AG08396 (cell line): Measurements from ENCODE around the gene PARD3.

Experiments
- DNase-seq: peaks from one replicate; pipeline ENCODE4 v3.0.0; 2012; ENCODE audit warnings: low spot score, mixed read lengths

The PARD3 gene

GRCh38 chr10:34343764-34344163 lies 471.3 kb downstream of the PARD3 start:
- DNase-seq = no peak

GRCh38 chr10:34341473-34341872 lies 473.6 kb downstream of the PARD3 start:
- DNase-seq = no peak

- DNase-seq = no peak
Measured at GRCh38 chr10:34340934-34341333, 474.2 kb downstream of the PARD3 start.

GRCh38 chr10:34339816-34340553 lies 475.1 kb downstream of the PARD3 start:
- DNase-seq = no peak

GRCh38 chr10:34337917-34338316 lies 477.2 kb downstream of the PARD3 start:
- no peak for DNase-seq

GRCh38 chr10:34335960-34336690 lies 479.0 kb downstream of the PARD3 start:
- DNase-seq = no peak

GRCh38 chr10:34334908-34335307 lies 480.2 kb downstream of the PARD3 start:
- no peak for DNase-seq

- DNase-seq = no peak
Measured at GRCh38 chr10:34333513-34333912, 481.6 kb downstream of the PARD3 start.

- no peak for DNase-seq
Measured at GRCh38 chr10:34327184-34327583, 487.9 kb downstream of the PARD3 start.

GRCh38 chr10:34323192-34323591 lies 491.9 kb downstream of the PARD3 start:
- DNase-seq = no peak

GRCh38 chr10:34320265-34320664 lies 494.8 kb downstream of the PARD3 start:
- DNase-seq = no peak

- DNase-seq = peak; percentile 66
Measured at GRCh38 chr10:34319197-34319846, 495.8 kb downstream of the PARD3 start.

- DNase-seq = no peak
Measured at GRCh38 chr10:34316154-34316553, 498.9 kb downstream of the PARD3 start.

GRCh38 chr10:34314457-34314856 lies 500.6 kb downstream of the PARD3 start:
- DNase-seq = no peak

- no peak for DNase-seq
Measured at GRCh38 chr10:34313888-34314287, 501.2 kb downstream of the PARD3 start.

GRCh38 chr10:34313353-34313752 lies 501.7 kb downstream of the PARD3 start:
- DNase-seq = no peak

GRCh38 chr10:34311679-34312078 lies 503.4 kb downstream of the PARD3 start:
- DNase-seq = no peak

GRCh38 chr10:34310234-34310633 lies 504.9 kb downstream of the PARD3 start:
- DNase-seq = no peak

GRCh38 chr10:34305189-34305588 lies 509.9 kb downstream of the PARD3 start:
- no peak for DNase-seq

- DNase-seq = no peak
Measured at GRCh38 chr10:34303022-34303421, 512.1 kb downstream of the PARD3 start.

GRCh38 chr10:34299105-34299611 lies 515.9 kb downstream of the PARD3 start:
- no peak for DNase-seq

- DNase-seq = no peak
Measured at GRCh38 chr10:34298346-34298818, 516.7 kb downstream of the PARD3 start.
